NCI-H128 (cell line): ENCODE measurements around the gene NQO2.
"Not testable (repeated sequence)": the region's sequence is repeated elsewhere in the genome, so short reads cannot be mapped to it uniquely, and the experiment has no call there.

Experiments
- DNase-seq: peaks from one replicate; lab custom pipeline; 2025; ENCODE audit not compliant: unreplicated experiment; lab: John Stamatoyannopoulos, UW

The NQO2 gene

DNA sequence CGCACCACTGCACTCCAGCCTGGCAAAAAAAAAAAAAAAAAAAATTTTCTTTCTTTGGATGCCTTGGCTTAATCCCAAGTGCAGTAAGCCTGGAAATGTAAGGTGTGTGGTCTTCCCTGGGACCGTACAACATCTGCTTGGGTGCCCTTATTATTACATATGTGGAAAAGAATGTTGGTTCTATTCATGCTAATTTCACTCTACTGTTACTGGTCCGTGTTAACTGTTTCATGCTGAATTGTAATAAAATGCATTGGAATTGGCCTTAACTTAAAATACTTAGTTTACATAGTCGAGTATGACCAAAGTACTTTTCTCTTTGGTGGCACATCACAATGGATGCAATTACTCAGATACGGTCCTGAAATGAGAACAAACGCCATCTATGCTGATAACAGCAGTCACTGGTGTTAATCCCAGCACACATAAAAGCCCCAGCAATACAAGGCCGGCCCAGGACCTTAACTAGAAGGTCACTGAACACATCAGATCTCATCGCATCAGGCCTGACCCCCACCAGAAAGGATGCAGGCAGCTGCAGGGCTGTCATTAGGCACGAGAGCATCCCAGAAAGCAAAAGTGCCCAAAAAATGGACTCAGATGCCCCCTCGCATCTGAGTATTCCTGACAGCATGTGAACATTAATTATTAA is 29.5 kb upstream of the NQO2 start:
- DNase-seq, result no peak

DNA sequence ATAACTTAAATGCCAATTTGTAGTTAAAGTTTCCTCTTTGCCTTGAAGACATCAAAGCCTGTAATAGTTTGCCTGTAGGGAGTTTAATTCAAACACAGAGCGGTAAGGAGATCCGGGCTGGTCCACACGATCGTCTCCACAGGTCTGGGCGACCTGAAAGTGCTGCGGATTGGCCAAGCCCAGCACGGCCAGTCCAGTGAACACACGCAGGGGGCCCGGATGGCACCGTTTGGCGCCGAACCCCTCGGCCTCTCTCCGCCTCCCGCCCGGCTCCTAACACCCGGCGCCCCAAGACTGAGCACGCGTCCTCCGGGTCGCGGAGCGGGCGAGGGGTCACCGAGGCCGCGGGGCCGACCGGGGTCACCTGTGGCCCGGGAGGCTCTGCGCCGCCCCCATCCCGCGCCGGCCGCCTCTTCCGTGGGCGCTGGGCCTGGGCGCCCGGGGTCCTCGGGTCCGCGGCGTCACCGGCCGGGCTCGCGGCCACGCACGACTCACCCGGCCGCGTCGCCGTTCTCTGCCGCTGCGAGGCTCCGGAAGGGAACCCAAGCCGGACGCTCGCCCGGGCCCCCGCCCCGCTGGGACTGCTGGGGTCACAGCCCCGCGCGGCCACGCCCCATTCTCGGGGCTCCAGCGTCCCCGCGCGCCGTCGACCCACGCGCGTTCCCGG is 28.8 kb upstream of the NQO2 start:
- DNase-seq, result no peak

DNA sequence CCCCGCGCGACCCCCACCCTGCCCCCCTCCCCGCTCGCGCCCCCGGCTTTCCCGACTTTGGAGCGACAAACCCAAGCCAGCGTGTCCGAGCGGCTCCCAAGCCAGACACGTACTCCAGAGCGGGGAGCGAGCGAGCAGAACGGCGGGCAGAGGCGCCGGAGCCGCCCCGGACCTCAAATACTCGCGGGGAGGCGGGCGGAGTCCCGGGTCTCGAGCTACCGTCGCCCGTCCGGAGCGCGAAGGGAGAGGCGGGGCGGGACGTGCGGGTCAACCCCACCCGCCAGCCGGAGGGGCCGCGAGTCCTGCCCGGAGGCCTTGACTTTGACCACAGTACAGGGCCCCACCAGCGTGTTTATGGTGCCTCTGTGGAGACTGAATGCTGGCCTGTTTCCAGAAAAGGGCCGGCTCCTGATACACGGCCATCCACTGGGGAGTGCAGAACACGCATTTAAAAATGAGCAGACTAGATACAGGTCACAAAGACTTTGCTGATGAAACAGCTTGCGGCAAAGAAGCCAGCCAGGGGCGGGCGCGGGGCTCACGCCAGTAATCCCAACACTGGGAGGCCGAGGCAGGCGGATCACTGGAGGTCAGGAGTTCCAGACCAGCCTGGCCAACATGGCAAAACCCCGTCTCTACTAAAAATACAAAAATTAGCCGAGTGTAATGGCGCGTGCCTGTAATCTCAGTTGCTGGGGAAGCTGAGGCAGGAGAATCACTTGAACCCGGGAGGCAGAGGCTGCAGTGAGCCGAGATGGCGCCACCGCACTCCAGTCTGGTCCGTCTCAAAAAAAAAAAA is 28.1 kb upstream of the NQO2 start, which contains the start of gene SERPINB6:
Gene SERPINB6, minus strand, starts transcription at position 148 of the 799 bp plus-strand sequence. CDS start 12,235 bp downstream, outside the sequence.
- DNase-seq, result no peak

DNA sequence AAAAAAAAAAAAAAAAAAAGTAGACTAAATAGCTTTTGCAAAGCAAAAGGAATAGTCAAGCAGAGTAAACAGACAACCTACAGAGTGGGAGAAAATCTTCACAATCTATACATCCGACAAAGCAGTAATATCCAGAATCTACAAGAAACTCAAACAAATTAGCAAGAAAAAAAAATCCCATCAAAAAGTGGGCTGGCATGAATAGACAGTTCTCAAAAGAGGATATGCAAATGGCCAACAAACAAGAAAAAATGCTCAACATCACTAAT is 27.5 kb upstream of the NQO2 start:
- DNase-seq, result not testable (repeated sequence)

DNA sequence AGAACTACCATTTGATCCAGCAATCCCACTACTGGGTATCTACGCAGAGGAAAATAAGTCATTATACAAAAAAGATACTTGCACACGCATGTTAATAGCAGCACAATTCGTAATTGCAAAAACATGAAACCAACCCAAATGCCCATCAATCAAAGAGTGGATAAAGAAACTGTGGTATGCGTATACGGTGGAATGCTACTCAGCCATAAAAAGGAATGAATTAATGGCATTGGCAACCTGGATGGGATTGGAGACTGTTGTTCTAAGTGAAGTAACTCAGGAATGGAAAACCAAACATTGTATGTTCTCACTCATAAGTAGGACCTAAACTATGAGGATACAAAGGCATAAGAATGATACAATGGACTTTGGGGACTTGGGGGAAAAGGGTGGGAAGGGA is 27.0 kb upstream of the NQO2 start:
- DNase-seq, result not testable (repeated sequence)

DNA sequence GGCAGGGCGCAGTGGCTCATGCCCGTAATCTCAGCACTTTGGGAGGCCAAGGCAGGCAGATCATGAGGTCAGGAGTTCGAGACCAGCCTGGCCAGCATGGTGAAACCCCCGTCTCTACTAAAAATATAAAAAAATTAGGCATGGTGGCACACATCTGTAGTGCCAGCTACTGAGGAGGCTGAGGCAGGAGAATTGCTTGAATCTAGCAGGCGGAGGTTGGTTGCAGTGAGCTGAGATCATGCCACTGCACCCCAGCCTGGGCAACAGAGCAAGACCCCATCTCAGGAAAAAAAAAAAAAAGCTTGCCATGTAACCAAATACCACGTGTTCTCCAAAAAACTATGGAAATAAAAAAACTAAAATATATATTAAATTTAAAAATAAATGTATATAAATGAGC is 26.5 kb upstream of the NQO2 start:
- not testable (repeated sequence) for DNase-seq

DNA sequence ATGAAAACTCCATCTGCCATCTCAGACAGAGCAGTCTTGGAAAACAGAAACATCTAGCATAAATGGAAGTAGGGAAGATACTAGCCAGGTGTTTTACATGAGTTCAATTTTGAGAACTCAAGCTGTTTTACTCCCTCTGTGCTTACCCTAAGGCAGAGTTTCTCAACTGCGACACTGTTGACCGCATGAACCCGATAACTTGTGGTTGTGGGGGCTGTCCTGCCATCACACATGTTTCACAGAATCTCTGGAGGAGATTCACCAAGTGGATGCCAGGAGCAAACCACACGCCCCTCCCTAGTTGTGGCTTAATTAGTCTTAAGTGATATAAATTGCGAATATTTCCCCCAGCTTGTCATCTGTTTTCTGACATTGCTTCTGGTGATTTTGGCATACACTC is 26.0 kb upstream of the NQO2 start:
- no peak for DNase-seq

DNA sequence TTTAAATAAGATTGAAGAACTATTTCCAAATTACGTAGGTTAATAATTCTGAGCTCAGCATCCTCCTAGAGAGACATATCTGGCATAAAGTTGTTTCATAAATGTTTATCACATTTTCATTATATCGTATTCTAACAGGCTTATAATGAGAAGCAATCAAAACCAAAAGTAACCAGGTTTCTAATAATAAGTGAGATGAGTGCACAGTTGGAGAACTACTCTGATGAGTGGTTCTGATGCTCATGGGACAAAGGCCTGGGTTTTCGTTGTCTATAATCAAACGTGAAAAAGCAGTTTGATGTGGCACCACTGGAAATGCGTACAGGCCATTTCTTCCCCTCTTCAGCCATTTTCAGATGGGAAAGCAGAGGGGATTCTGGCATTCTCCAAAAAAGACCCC is 23.6 kb upstream of the NQO2 start:
- DNase-seq, result no peak

DNA sequence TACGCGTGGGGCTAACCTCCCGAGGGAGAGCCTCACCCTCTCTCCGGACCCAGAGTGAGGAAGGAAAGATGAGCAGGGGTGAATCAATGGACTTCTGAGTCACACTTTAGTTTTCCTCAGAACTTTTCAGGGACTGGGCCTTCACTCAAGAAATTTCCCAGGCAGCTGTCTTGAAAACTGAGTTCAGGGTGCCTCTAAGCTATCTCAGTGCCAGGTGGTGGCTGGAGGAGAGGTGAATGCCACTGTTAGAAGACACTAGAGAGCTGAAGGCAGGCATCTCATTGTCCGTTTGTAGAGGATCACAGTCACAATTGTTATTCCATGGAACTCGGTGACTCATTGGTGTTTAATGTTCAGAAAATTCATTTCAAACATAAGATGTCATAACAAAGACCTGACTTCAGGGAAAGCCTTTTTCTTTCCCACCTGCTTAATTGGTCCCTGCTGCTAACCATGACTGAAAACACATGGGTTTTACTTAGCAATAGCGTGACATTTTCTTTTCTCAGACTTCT is 23.1 kb upstream of the NQO2 start:
- no peak for DNase-seq

DNA sequence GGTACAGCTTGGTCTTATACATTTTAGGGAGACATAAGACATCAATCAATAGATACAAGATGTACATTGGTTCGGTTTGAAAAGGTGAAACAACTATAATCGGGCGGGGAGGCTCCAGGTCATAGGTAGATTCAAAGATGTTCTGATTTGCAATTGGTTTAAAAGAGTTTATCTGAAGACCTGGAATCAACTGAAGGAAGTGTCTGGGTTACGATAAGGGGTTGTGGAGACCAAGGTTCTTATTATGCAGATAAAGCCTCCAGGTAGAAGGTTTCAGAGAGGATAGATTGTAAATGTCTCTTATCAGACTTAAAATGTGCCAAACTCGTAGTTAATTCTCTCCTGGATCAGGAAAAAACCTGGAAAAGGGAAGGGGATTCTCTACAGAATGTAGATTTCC is 22.4 kb upstream of the NQO2 start:
- DNase-seq, result no peak

DNA sequence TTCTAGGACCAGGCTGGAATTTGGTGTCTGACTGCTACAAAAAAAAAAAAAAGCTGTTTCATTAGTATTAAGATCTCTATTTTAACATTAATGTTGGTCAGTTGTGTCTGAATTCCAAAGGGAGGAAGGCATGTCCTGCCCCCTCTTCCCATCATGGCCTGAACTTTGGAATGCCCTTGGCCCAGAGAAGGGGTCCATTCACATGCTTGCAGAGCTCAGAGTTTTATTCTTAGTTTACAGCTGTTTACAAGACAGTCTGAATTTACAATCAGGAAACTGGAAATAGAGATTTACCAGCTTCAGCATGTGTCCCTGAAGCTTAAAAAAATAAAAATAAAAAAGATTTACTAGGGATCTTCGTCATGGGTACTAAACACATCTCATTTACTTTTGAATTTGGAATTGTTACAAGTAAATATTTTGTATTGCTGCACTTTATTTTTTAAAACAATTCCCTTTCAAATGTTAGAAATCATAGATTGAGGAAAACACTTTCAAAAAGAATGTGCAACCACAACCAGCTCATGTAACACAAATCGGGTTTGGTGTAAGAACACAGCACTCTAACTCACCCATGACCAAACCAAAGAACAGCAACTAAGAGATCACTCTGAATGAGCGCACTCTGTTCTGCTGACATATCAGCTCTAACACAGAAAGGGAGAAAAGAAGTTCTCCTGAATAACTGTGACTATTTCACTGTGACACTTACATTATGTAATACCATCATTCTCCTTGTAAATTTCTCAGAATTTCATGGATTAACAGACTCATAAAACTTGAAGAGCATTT is 21.7 kb upstream of the NQO2 start:
- no peak for DNase-seq

DNA sequence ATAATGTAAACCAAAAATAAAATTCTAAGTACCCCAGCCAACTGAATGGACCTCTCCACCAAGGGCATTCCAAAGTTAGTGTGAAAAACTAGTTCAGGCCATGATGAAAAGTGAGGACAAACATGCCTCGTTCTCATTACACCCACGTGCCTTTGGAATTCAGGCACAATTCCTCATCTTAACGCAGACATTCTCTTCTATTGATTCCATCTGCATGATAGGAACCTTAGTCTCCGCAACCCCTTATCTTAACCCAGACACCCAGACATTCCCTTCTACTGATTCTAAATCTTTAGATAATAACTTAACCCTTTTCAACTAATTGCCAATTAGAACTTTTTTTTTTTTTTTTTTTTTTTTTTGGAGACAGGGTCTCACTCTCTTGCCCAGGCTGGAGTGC is 20.8 kb upstream of the NQO2 start:
- no peak for DNase-seq

DNA sequence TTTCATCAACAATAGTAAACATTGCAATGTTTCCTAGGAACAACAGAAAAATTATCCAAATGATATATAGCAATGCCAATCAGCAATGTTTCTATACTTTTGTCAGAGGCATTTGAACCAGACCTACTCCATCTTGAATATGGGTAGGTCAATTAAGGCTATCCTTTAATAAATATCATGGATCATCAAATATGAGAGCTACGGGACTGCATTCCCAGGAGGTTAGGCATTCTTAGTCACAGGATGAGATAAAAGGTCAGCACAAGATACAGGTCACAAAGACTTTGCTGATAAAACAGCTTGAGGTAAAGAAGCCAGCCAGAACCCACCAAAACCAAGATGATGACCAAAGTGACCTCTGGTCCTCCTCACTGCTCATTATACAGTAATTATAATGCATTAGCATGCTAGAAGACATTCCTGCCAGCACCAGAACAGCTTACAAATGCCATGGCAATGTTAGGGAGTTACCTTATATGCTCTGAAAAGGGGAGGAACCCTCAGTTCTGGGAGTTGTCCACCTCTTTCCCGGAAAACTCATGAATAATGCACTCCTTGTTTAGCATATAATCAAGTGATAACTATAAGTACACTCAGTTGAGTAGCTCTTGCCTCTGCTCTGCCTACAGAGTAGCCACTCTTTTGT is 19.8 kb upstream of the NQO2 start:
- no peak for DNase-seq

DNA sequence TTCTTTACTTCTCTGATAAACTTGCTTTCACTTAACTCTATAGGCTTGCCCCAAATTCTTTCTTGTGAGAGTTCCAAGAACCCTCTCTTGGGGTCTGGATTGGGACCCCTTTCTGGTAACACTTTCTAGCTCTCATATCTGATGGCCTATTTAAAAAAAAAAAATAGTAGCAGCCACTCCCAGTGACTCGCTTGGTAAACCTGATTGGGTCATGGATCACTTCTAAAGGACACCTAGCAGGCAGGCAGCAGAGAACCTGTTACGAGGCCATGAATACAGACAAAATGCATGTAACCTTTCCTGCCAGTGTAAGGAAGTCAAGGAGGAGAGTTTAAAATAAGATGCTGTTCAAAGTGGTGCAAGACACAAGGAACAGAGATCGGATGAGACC is 19.2 kb upstream of the NQO2 start:
- no peak for DNase-seq

DNA sequence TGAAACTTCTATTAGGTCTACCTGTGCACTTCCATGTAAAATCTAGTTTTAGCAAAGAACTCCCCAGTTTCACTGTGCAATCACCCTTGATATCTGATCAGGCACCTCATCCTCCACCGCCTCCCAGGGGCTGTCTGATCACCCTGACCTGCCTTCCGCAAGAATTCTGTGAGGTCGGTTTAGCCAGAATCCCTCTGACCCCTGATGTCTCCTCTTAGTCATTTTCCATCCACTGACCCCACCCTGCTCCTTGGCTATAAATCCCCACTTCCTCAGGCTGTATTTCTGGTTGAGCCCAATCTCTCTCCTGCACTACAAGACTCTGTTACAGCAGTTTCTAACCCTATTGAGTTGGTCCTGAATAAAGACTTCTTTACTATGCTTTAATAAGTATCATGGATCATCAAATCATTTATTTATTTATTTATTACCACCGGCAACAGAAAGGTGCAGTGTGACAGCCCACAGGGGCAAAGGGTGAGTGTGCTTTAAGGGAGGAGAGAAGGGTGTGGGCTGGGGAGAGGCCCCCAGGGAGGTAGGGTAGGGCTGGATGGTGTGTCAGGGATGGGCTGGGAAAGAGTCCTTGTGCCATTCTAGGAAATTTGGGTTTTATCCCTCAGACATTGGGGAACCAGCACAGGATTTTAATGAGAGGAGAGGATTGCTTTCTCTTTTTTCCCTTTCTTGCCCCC is 17.1 kb upstream of the NQO2 start:
- DNase-seq, result no peak

DNA sequence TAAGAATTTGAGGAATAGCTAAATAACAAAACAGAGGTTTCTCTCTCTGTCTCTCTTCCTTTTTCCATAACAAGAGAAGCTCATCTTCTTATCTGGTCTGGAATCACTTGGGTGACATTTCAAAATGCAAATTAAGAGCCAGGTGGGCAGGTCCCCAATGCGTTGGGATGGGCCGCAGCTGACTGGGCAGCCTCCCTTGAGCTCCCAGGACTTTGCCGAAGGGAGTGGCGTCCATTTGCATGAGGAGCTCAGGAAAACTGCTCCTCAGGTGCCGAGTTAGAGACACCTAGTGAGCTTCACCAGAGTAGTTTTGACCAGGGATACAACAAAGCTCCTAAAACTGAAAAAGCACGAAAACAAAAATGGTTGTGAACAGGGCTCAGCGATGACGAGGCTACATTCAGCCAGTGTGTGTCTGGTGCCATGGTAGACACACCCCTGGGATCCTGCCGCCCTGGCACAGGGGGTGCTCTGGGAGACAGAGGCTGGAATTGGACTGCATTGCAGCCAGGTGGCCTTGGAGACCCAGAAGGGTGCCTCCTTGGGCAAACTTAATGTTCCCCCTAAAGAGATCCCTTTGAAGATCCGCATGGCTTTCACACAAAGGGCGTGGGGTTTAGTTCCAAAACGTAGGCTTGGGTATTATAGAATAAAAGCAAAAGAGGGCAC is 14.8 kb upstream of the NQO2 start:
- no peak for DNase-seq

DNA sequence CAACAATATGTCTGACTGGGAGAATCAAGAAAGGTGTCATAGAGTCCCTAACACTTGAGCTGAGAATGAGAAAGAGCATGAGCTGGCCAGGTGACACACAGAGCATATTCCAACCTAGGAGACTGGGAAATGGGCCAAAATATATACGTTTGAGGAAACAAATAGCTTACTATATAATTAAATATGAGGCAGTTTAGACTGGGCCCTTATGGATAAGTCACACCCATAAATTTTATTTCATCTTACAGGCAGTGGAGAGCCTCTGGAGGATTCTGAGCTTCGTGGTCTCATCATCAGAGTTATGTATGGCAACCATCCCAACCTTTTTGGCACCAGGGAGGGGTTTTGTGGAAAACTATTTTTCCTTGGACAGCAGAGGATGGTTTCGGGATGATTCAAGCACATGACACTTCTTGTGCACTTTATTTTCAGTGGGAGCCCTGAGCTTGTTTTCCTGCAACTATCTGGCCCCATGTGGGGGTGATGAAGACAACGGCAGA is 12.9 kb upstream of the NQO2 start:
- no peak for DNase-seq

DNA sequence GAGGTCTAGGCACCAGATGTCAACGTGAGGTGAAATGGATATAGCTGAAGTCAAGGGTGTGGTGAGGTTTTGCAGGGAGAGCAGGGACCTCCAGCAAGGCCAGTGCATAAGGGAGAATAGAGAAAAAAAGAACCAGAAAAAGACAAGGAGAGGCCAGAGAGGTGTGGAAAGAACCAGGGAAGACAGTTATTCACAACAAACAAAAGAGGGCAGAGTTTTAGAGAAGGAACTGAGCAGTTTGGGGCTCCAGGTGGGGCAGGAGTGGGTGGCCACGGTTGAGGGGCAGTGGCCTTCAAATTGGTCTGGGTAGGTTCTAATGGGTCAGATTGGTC is 11.6 kb upstream of the NQO2 start:
- no peak for DNase-seq

DNA sequence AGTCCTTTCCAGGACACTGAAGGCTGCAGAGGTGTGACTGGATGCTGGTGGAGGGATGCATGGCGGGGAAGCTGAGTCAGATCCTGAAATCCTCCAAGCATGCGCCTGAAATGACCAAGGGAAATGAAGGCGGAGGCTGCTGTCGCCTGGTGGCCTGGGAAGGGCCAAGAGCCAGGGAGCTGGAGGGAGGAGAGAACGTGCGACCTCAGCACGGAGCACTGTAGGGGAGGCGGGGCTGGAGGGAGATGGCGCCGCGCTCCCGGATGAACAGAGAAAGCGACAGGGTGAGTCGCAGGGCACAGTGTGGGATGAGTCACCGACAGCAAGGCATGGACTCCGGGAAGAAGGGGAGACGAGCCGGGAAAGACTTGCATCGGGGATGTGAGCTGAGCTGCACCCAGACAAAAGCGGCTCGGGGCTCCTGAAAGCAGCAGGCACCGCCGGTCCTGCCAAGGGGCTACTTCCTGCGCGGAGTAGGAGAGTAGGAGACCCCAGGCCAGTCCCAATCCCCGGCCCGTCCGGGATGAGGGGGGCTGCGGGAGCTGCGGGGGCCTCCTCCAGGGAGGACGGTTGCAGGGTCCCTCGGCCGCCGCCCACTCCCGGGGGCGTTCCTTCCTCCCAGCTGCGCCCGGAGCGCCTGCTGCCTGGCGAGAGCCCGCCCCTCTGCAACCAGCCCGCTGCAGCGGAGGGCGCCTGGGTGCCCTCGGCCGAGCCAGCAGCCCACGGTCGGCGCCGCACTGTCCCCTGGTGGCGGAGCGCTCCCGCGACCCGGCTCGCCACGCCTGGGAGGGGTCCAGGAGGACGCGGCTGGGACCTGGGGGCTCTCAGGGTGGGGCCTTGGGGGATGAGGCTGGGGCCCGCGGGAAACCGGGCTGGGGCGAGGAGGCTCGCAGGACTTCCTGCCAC is 11.0 kb upstream of the NQO2 start:
- DNase-seq, result peak; percentile 68
